H1 (cell line): Measurements from ENCODE around the gene SND1.

Source experiments
- EP300 ChIP-seq, 2 experiments: IDR thresholded peaks; 1 replicate in 1 of 2; 2 replicates in 1 of 2; pipeline ENCODE4 v1.6.1; 2011 to 2012; ENCODE audit warnings: low read depth in 2 of 2, low read length in 2 of 2, mild to moderate bottlenecking in 2 of 2, borderline replicate concordance in 1 of 2, inconsistent platforms in 1 of 2, moderate library complexity in 1 of 2
- FOSL1 ChIP-seq: IDR thresholded peaks from 2 replicates; pipeline ENCODE4 v1.6.1; 2011; ENCODE audit warnings: mild to moderate bottlenecking, low read depth, low read length, moderate library complexity; ENCODE audit not compliant: insufficient read depth
- POLR2A ChIP-seq, 2 experiments: IDR thresholded peaks; 1 replicate in 1 of 2; 2 replicates in 1 of 2; pipeline ENCODE4 v1.6.1; 2011; ENCODE audit warnings: low read depth in 2 of 2, low read length in 2 of 2, mild to moderate bottlenecking in 2 of 2; ENCODE audit errors: control extremely low read depth in 1 of 2
- POLR2AphosphoS5 ChIP-seq: IDR thresholded peaks from 2 replicates; pipeline ENCODE4 v1.6.1; 2011; ENCODE audit warnings: low read depth, low read length
- RAD21 ChIP-seq, 2 experiments: IDR thresholded peaks in 1 of 2; conservative IDR thresholded peaks in 1 of 2; 2 replicates each; pipeline ENCODE4 v1.6.1; 2011; ENCODE audit warnings: low read depth in 2 of 2, low read length in 2 of 2, improper control_type of control experiment in 1 of 2, inconsistent platforms in 1 of 2, mild to moderate bottlenecking in 1 of 2, moderate library complexity in 1 of 2
- RFX5 ChIP-seq: IDR thresholded peaks from 2 replicates; pipeline ENCODE4 v1.6.1; 2011; ENCODE audit warnings: low read depth, low read length, improper control_type of control experiment, borderline replicate concordance
- TF ChIP-seq, protein P1 (sequence below), 3 experiments: IDR thresholded peaks; 1 replicate in 2 of 3; 2 replicates in 1 of 3; pipeline versions ENCODE4 v1.5.1 to v1.6.1; 2011; ENCODE audit warnings: low read length in 3 of 3, mild to moderate bottlenecking in 3 of 3, inconsistent platforms in 2 of 3, low read depth in 1 of 3, moderate library complexity in 1 of 3; ENCODE audit not compliant: insufficient read depth in 1 of 3; ENCODE audit errors: control extremely low read depth in 1 of 3
- TF ChIP-seq, protein P2 (sequence below): IDR thresholded peaks from 2 replicates; pipeline ENCODE4 v1.6.1; 2011; ENCODE audit warnings: low read depth, mild to moderate bottlenecking, low read length; ENCODE audit not compliant: insufficient read depth

GRCh38 chr7:128060018-128060417, 408.0 kb downstream of the SND1 start:
- TF ChIP-seq, protein P1, sequence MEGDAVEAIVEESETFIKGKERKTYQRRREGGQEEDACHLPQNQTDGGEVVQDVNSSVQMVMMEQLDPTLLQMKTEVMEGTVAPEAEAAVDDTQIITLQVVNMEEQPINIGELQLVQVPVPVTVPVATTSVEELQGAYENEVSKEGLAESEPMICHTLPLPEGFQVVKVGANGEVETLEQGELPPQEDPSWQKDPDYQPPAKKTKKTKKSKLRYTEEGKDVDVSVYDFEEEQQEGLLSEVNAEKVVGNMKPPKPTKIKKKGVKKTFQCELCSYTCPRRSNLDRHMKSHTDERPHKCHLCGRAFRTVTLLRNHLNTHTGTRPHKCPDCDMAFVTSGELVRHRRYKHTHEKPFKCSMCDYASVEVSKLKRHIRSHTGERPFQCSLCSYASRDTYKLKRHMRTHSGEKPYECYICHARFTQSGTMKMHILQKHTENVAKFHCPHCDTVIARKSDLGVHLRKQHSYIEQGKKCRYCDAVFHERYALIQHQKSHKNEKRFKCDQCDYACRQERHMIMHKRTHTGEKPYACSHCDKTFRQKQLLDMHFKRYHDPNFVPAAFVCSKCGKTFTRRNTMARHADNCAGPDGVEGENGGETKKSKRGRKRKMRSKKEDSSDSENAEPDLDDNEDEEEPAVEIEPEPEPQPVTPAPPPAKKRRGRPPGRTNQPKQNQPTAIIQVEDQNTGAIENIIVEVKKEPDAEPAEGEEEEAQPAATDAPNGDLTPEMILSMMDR (IDR thresholded peaks at IDR 0.05; ENCODE audit: control extremely low read depth in 1 of 3, insufficient read depth in 1 of 3, low read depth in 1 of 3, low read length in 3 of 3): peak; percentile 12 to 37 (median 21); a peak in 2 of 4 replicates
- no peak for TF ChIP-seq POLR2A (IDR thresholded peaks at IDR 0.05; ENCODE audit: control extremely low read depth in 1 of 2, low read depth in 2 of 2, low read length in 2 of 2)
- TF ChIP-seq POLR2AphosphoS5: no peak
- no peak for TF ChIP-seq FOSL1
- TF ChIP-seq RAD21 (IDR thresholded peaks at IDR 0.05 in 1 of 2, conservative IDR thresholded peaks at IDR 0.05 in 1 of 2; ENCODE audit: low read depth in 2 of 2, low read length in 2 of 2): 0 out of 4 replicates have a peak, but pooled peaks of 1 of the 2 experiments have one; percentile 12
- TF ChIP-seq, protein P2, sequence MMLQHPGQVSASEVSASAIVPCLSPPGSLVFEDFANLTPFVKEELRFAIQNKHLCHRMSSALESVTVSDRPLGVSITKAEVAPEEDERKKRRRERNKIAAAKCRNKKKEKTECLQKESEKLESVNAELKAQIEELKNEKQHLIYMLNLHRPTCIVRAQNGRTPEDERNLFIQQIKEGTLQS: no peak
- TF ChIP-seq RFX5: no peak
- no peak for TF ChIP-seq EP300 (IDR thresholded peaks at IDR 0.05; ENCODE audit: borderline replicate concordance in 1 of 2, low read depth in 2 of 2, low read length in 2 of 2)
